ENCODE measurements around the gene KCNJ2. TPM values are rescaled to one million over a fixed set of nuclear protein-coding genes. Genes with fewer than 3 reads are reported as not detected.

The KCNJ2 gene
- total RNA-seq, 3 donors from 2014 or later: 2.4 to 8.8 (median 6.6) TPM

GRCh38 chr17:70158180-70158579, 11.2 kb upstream of the KCNJ2 start:
- TF ChIP-seq POLR2AphosphoS5 (IDR thresholded peaks at IDR 0.05) (no peak), CTCF (IDR thresholded peaks at IDR 0.05) (no peak), POLR2A (IDR thresholded peaks at IDR 0.05) (no peak)
- Histone ChIP-seq H3K4me3 (no peak overlapping the region), H3K36me3 (no peaks in the 10 kb centered on the region), H3K27me3 (no peaks in the 10 kb centered on the region), H3K27ac (no peak overlapping the region), H3K9me3 (no peaks in the 10 kb centered on the region), H3K4me1 (no peaks in the 10 kb centered on the region)
- DNase-seq (ENCODE audit: low spot score in 2 of 2): no peak
- intact Hi-C loops (cut with DNase I; ENCODE audit: low total_unique reads): no loop called here

GRCh38 chr17:70158591-70158990, 10.7 kb upstream of the KCNJ2 start:
- TF ChIP-seq POLR2A (IDR thresholded peaks at IDR 0.05) (no peak), CTCF (IDR thresholded peaks at IDR 0.05) (no peak), POLR2AphosphoS5 (IDR thresholded peaks at IDR 0.05) (no peak)
- no peak overlapping the region for H3K27ac ChIP-seq
- H3K4me1 ChIP-seq: no peaks in the 10 kb centered on the region
- no peak for DNase-seq (ENCODE audit: low spot score in 2 of 2)
- intact Hi-C loops (cut with DNase I; ENCODE audit: low total_unique reads): no loop called here
- no peaks in the 10 kb centered on the region for H3K36me3 ChIP-seq
- H3K27me3 ChIP-seq: no peaks in the 10 kb centered on the region
- no peak overlapping the region for H3K4me3 ChIP-seq
- no peaks in the 10 kb centered on the region for H3K9me3 ChIP-seq

GRCh38 chr17:70159980-70160379, 9.4 kb upstream of the KCNJ2 start:
- no peak overlapping the region for H3K4me3 ChIP-seq
- no peaks in the 10 kb centered on the region for H3K36me3 ChIP-seq
- no peak for TF ChIP-seq POLR2A (IDR thresholded peaks at IDR 0.05)
- no peak for TF ChIP-seq CTCF (IDR thresholded peaks at IDR 0.05)
- TF ChIP-seq POLR2AphosphoS5 (IDR thresholded peaks at IDR 0.05): no peak
- H3K27ac ChIP-seq: no peak overlapping the region
- H3K27me3 ChIP-seq: no peaks in the 10 kb centered on the region
- H3K4me1 ChIP-seq: no peaks in the 10 kb centered on the region
- H3K9me3 ChIP-seq: no peaks in the 10 kb centered on the region
- no peak for DNase-seq (ENCODE audit: low spot score in 2 of 2)
- intact Hi-C loops (cut with DNase I; ENCODE audit: low total_unique reads): no loop called here

- H3K36me3 ChIP-seq: no peaks in the 10 kb centered on the region
- intact Hi-C loops (cut with DNase I; ENCODE audit: low total_unique reads): no loop called here
- H3K9me3 ChIP-seq: no peaks in the 10 kb centered on the region
- DNase-seq (ENCODE audit: low spot score in 2 of 2): no peak
- H3K27ac ChIP-seq: no peak overlapping the region
- no peaks in the 10 kb centered on the region for H3K4me1 ChIP-seq
- no peaks in the 10 kb centered on the region for H3K27me3 ChIP-seq
- no peak overlapping the region for H3K4me3 ChIP-seq
- TF ChIP-seq CTCF (IDR thresholded peaks at IDR 0.05): no peak
- no peak for TF ChIP-seq POLR2A (IDR thresholded peaks at IDR 0.05)
- no peak for TF ChIP-seq POLR2AphosphoS5 (IDR thresholded peaks at IDR 0.05)
Measured at GRCh38 chr17:70161519-70161918, 7.8 kb upstream of the KCNJ2 start.

GRCh38 chr17:70165383-70165782, 3.9 kb upstream of the KCNJ2 start:
- no peak overlapping the region for H3K4me3 ChIP-seq
- H3K36me3 ChIP-seq: no peaks in the 10 kb centered on the region
- DNase-seq (ENCODE audit: low spot score in 2 of 2): no peak
- intact Hi-C loops (cut with DNase I; ENCODE audit: low total_unique reads): no loop called here
- H3K27ac ChIP-seq: no peak overlapping the region
- H3K9me3 ChIP-seq: no peaks in the 10 kb centered on the region
- peaks cover 0 to 6% of the 10 kb centered on the region in 2 donors for H3K27me3 ChIP-seq
- TF ChIP-seq CTCF (IDR thresholded peaks at IDR 0.05) (no peak), POLR2AphosphoS5 (IDR thresholded peaks at IDR 0.05) (no peak), POLR2A (IDR thresholded peaks at IDR 0.05) (no peak)
- H3K4me1 ChIP-seq: no peaks in the 10 kb centered on the region
